NCI-H748 treated with DMSO at 0.1 percent for 48 hours (cell line): ENCODE results near the gene MED13L.

ENCODE experiments used
- DNase-seq: peaks from one replicate; lab custom pipeline; 2025; lab: John Stamatoyannopoulos, UW

MED13L gene

DNA sequence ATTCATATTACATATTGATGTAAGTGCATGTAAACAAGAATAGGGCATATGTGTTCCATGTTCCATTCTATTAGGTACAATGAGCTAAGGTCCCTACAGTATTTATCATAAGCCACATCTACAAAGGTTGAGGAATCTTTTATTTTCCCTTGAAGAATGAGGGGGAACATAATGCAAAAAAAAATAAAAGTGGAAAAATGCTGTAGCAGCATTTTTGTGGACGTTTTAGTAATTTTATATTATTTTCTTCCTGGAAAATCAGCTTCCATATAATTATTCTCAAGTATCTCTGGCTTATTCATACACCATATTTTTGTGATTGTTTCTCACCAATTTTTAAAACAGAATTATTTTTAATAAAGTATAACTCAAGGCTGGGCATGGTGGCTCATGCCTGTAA, 148.7 kb downstream of the MED13L start:
- no peak for DNase-seq

DNA sequence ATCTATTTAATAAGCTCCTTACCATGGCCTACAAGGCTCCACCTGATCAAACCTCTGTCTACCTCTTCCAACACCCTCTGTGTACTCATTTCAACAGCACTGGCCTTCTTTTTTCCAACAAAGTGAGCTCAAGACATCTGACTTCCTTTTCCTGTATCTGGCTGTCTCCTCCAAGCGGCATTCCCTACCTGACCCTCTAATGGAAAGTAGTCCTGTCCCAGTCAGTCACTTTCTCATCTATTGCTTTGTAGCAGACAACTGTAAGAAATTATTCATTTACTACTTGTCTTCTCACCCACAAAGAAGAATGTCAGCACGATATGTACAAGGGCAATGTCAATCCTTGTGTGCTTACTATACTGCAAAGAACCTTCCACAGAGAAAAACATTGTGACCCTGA, 149.6 kb downstream of the MED13L start:
- DNase-seq: no peak

DNA sequence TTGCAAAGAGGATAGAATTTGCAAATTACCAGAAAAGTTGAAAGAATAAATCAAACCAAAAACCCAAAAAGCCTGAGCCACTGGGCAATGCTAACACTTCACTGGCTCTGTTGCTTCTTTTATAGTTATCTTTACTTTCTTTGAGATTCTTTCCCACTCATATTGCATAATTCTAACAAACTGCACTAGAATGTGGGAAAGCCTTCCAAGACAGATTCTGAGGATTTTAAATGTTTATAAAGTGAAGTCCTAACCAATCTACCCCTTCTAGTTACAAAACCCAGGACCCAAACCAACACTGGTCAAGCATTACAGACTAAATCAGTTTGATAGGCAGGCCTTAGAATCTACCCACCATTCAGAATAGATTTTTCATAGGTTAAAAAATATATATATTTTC, 150.9 kb downstream of the MED13L start:
- DNase-seq: no peak

DNA sequence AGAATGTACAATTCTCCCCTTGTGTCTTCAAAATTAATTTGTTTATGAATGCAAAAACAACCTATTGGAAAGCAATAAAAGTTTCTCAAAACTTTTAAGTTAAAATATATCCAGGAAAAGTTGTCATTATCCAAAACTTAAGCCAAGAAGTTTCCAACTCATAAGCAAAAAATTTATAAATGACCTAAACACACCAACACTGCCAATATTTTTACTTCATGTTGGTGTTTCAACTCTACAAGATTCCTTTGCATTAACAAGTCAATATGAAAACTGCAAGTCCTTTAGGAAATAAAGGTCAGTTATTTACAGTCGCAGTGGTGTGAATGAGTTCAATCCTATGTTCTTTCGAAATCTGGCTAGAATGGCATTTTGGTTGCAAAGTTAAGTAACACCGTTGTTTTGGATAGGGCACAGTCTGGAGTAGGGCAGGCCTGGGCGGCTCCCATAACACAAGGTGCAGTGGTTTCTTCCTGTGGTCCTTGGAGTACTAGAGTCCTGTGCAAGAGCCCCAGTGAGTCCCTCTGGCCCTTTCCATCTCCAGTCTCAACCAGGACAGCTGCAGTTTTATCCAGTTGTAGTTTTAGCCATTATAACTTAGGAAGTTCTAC, 151.4 kb downstream of the MED13L start:
- no peak for DNase-seq

DNA sequence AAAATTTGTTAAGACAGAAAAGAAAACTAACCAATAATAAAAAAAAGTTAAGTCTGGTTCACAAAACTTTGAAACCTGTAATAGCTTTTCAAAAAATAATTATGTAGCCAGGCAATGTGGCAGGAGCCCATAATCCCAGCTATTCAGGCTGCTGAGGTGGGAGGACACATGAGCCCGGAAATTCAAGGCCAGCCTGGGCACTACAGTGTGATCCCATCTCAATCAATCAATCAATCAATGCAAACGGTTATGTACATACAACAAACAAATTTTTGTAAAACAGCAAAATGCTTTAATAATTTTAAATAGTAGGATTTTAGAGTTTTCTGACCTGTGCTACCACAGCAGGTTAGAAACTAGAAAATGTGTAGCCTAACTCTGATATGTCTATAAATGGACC, 152.4 kb downstream of the MED13L start:
- no peak for DNase-seq

DNA sequence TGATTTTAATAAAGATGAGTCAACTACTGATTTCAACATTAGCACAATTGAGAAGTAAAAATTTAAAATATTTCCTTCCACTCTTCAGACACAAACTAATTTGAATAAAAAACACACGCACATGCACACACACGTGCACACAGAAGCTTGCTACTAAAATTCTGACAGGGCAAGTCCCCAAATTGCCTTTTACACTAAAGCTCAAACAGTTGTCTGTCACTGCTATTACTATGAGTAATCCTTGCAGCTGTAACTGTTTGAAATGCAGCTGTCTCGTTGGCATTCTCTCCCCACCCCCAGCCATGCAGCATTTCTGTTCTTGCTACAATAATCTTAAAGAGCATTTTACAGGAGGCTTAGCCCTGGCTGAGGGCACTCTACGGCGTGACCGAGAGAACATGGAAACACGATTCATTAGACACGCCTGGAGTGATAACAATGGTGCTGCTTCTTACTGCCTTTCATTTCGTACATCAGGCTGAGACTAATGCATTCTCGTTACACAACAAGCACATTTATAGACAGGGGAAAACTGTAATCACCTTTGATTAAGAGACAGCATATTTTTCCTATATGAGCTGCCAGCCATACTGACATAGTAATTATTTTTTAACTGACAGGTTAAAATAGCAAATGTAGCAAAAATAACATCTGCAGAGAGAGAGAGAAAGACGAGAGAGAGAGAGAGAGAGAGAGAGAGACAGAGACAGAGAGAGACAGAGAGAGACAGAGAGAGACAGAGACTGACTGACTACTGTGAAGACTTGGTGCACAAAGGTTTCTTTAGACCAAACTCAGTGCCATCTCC, 153.8 kb downstream of the MED13L start:
- DNase-seq: peak; percentile 30

DNA sequence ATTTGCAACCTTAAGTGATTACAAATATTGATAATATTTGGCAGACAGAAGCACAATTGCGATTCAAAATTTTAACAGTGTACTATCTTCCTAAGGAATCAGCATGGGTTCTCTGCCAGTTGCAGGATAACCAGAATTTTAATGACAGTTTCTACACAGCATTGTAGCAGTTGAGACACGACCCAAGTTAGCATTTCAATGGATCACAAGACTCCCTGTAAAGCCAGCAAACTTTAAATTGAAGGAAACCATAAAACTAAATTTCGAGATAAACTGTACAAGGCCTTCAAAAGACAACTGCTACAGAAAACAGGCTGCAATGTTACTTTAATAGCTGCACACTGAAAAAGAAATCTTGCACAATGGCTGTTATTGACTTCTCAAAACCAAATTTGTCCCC, 154.9 kb downstream of the MED13L start:
- DNase-seq: no peak

DNA sequence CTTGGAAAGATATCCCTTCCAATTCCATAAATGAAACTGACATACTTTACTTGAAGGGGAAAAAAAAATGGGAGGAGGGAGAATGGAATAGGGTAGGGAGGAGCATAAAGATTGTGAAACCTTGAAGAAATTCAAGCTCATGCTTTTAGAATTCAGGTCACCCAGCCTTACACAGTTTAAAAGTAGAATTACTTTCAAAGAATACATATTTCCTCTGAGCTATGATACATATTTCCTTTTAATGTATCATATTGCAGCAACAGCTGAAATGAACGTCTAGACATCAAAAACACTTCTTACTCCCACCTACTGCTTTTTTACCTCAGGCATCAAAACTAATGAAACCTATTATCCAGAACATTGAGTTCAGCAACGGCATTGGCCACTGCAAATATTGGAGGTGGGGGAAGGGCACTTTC, 156.0 kb downstream of the MED13L start:
- DNase-seq: no peak

DNA sequence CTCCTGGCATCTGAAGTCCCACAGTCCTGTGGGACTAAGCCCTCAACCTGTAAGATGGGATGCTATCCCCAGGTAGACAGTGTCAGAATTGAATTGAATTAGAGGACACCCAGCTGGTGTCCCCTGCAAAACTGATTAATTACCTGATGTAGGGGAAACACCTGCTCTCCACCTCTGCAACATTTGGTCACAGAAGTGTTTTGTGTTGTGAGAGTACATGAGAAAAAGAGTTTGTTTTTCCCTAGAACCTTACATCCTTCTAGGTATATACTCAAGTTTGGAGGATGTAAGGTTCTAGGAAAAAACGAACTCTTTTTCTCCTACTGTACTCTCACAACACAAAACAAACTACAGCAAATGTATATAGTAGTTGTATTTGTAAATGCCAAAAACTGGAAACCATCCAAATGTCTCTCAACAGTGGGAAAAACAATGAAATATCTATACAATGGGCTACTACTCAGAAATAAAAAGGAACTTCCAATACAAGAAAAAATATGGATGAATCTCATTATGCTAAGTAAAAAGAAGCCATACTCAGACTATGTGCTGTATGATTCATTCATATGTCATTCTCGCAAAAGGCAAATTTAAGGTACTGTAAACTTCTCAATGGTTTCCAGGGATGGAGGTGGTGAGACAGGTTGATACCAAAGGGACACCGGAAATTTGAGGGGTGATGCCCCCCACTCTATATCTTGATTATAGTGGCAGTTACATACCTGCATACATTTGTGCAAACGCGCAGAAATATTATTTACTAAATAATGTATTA, 160.7 kb downstream of the MED13L start:
- no peak for DNase-seq

DNA sequence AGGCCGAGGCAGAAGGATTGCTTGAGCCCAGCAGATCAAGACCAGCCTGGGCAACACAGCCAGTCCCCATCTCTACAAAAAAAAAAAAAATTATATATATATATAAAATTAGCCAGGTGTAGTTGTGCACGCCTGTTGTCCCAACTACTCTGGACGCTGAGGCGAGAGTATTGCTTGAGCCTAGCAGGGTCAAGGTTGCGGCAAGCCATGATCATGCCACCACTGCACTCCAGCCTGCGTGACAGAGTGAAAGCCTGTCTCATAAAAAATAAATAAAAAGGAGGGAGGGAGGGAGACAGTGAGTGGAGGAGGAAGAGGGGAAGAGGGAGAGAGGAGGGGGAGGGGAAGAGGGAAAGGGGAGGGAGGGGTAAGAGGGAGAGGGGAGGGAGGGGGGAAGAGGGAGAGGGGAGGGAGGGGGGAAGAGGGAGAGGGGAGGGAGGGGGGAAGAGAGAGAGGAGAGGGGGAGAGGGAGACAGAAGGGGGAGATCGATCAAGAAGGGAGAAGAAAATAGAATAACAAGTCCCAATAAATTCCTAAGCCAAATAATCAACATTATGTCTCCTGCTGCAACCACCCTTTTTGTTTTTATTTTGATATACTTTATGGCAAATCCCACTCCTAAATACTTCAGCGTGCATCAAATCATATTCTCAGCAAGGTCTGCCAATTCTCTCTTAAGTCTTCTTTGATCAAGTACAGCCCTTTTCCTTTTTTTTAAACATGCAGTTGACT, 163.9 kb downstream of the MED13L start:
- no peak for DNase-seq

DNA sequence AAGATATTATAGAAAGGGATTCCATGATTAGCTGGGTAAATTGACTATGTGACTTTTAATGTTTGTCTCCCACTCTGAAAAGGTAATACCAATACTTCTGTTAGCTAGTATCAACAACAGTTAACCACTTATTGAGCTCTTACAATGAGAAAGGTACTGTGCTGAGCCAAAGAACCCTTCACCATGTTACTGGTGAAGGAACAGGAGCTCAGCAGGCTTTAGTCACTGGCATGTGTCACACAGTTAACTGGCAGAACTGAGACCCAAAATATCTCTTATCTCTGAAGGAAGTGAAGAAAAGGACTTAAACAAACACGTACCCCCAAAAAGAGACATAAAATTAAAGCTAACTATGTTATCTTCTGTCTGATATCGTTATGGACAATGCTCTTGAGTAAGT, 170.6 kb downstream of the MED13L start:
- DNase-seq: no peak

DNA sequence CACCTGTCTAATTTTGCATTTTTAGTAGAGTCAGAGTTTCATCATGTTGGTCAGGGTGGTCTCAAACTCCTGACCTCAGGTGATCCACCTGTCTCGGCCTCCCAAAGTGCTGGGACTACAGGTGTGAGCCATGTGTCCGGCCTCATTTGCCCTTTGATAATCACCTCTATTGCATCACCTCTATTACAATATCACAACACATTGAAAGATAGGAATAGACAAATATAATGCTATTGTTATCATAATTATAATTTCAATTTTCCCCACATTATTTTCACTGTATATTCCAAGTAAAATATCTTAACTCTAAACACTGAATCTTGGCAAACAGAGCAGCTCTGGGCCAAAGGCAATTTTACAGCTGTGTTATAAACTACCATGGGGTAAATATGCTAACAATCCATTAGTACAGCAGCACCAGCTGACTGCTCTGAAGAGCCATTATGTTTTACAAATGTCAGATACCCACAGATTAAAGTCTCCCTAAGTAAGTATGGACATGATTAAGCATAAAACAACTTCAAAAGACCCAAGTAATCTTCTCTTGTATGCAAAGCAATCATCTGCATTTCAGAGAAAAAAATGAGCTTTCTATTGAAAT, 173.2 kb downstream of the MED13L start:
- no peak for DNase-seq

DNA sequence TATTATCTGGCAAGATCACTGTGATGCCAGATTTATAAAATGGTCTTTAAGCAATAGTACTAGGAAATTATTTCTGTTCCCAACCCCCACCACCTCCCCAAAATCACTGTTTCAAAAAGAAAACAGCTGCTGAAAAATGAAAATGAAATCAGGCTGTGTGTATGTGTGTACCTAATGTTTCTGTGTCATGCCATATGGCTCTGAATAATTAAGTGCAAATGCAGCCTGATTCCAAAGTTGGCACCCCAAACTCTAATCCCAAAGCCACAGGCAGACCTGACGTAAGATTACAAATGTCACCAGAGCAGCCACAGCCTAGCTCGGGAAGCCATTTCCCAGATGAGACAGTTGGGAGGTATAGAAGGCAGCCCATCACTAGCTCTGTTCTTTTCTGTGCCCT, 175.5 kb downstream of the MED13L start:
- no peak for DNase-seq

DNA sequence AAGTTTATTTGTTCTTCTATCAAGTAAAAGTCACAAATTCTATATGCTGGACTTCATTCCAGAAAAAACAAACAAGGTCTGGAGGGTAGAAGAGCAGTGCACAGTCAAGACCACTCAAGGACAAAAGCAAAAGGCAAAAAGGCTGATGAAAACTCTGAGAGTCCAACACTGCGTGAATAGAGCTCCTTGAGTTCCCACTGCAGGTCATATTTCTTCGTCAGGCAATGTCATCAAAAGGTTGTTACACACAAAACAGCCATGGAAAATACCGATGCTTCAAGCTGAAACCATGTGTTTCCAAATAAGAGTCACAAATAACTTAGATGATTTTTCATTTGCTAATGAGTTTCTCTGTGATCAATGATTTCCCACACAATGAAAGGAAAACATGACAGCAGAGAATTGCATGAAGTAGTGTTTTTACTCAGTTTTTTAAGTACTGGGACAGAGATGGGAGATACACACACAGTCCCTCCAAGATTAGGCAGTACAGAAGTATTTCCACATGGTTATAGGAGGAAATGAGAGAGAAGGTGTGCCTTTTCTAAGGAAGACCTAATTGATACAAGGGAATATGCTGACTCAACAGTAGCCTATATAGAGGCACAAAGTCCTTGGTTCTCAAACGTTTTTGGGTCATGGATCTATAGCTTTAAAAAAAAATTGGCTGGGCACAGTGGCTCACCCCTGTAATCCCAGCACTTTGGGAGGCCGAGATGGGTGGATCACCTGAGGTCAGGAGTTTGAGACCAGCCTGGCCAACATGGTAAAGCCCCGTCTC, 177.7 kb downstream of the MED13L start:
- no peak for DNase-seq

DNA sequence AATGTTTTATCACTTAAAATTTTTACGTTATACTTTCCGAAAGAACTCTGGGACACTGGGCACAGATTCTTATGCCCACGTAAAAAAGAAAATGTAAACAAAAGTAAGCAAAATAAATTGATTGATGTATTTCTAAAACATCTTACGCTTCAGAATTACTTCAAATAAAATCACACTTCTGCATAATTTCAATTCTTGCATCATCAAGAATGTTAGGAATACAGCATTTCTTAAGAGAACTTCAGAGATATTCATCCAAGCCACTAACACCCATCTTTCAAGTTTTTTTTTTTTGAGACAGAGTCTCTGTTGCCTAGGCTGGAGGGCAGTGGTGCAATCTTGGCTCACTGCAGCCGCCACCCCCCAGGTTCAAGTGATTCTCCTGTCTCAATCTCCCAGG, 180.6 kb downstream of the MED13L start:
- DNase-seq: no peak

DNA sequence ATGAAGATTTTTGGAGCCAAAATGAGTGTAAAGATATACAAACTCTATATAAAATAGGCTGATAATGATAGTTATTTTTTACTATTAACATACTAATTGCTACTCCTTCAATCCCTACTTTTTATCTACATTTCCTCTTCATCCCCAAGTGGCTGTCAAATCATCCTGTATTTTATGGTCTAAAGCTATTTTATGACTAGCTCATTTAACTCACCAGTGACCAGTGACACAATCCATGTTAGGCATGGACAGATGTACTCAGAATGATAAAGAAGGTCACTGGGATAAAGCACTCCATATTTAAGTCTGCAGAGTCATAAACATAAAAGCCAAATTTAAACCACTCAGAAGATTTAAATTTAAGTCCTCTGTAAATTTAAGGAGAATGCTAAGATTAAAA, 183.0 kb downstream of the MED13L start:
- no peak for DNase-seq

DNA sequence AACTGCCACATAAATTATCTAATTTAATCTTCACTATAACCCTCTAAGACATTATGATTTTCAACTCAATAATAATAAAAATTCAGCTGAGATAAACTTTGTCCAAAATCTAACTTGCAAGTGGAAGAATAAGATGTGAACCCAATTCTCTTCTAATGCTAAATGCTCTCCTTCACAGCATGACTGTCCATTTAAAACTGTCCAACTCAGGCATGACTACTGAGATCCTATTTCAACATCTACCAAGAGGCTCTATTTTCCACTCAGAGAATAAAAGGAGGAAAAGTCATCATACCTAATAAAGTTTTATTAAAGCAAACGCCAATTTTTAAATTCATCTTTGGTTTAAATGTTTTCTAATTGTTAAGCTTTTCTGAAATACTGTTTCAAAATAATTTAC, 183.6 kb downstream of the MED13L start:
- no peak for DNase-seq

DNA sequence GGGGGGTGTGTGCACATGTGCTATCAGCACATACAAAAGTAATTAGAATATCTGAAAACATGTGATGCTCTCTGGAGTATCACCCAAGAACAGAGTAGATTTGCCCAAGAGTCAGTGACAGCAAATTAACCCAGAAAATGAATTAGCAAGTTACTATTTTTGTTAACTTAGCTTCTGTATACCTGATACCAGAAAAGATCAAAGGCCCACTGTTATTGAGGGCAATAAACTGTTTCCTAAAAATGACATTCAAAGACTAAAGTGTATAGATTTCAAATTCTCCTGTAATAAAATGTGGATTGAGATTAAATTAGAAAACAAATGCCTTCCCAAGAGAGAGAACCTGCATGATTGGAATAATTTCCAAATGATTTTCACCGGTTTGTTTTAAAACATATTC, 184.7 kb downstream of the MED13L start:
- DNase-seq: no peak

DNA sequence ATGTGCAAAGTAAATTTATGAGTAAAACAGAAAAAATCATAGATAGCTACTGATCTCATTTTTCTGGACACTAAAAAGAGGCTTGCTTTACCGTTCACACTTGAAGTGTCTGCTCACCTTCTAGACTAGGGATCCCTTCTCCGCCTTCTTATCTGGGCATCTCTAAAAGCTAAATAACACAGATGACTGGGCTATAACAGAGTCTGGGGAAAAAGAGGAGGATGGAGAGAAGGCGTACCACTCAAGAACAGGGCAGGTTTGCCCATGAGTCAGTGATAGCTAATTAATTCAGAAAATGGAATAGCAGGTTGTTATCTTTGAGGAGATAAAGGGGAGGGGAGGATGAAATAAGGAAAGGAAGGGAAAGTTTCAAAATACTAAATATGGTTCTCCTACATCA, 185.3 kb downstream of the MED13L start:
- DNase-seq: no peak

DNA sequence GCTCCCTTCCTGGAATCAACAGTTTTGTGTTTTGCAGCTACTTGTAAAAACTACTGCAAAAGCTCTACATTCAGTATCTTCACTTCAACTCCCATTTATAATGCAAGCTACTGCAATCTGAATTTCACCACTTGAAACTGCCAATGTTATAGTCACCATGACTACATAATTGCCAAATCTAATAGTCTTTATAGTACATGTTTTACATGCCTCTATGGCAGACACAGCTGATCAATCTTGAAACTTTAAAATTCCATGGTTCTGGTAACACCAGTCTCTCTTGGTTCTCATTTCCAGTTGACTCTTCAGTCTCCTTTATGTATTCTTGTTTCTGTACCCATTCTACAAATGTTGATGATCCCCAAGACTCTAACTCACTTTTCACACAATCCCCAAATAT, 185.9 kb downstream of the MED13L start:
- DNase-seq: no peak

DNA sequence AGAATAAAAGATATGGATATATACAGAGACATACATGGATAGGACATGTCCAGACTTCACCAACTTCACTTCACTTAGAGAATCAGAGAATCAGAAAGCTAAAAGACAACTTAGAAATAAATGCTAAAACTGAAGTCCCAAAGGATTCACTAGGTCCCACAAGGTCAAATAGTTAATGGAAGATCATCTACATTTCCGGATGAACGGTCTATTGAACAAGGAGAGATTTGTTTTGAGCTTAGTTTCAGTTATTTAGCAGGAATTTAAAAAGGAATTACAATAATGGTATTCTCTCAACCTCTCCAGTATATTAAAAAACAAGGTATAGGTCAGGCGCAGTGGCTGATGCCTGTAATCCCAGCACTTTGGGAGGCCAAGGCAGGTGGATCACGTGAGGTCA, 187.0 kb downstream of the MED13L start:
- DNase-seq: no peak
